Esophagus muscularis mucosa (tissue), 4 donors: ENCODE results near the gene SLCO2A1. TPM values are rescaled to one million over a fixed set of nuclear protein-coding genes. Genes with fewer than 3 reads are reported as not detected.

Source experiments
- DNase-seq: peaks from one replicate; pipeline ENCODE4 v3.0.0-alpha.2; 2017; ENCODE audit errors: extremely low spot score
- H3K27ac ChIP-seq, 4 donors: fragments of 200-600 bp; sonication (generic); replicated peaks in 1 of 4; 1 replicate in 3 of 4; 2 replicates in 1 of 4; pipeline ENCODE4 v1.5.1; 2016 to 2019; ENCODE audit warnings: mild to moderate bottlenecking in 1 of 4
- H3K27me3 ChIP-seq, 4 donors: fragments of 200-600 bp; sonication (generic); one replicate each; pipeline versions ENCODE4 v1.5.1 to v1.6.0; 2016 to 2019
- H3K36me3 ChIP-seq, 4 donors: fragments of 200-600 bp; sonication (generic); one replicate each; pipeline ENCODE4 v1.5.1; 2016 to 2019
- H3K4me1 ChIP-seq, 4 donors: fragments of 200-600 bp; sonication (generic); one replicate each; pipeline ENCODE4 v1.5.1; 2016 to 2019
- H3K4me3 ChIP-seq, 4 donors: fragments of 200-600 bp; sonication (generic); 1 replicate in 2 of 4; 2 replicates in 2 of 4; pipeline ENCODE4 v1.5.1; 2016 to 2019; ENCODE audit warnings: mild to moderate bottlenecking in 4 of 4, moderate library complexity in 1 of 4
- H3K9me3 ChIP-seq, 4 donors: fragments of 200-600 bp; sonication (generic); 1 replicate in 3 of 4; 2 replicates in 1 of 4; pipeline ENCODE4 v1.5.1; 2016 to 2019
- EP300 ChIP-seq: sonication (generic); formaldehyde crosslinking; IDR thresholded peaks from one replicate; pipeline ENCODE4 v1.6.1; 2017; ENCODE audit warnings: antibody characterized with exemption
- POLR2A ChIP-seq: fragments of 450-650 bp; IDR thresholded peaks from one replicate; pipeline ENCODE4 v1.6.1; 2017; ENCODE audit warnings: antibody characterized with exemption, moderate library complexity, mild to moderate bottlenecking, low read depth
- POLR2AphosphoS5 ChIP-seq, 2 donors: sonication (generic); formaldehyde crosslinking; IDR thresholded peaks; one replicate each; pipeline ENCODE4 v1.6.1; 2017; ENCODE audit warnings: antibody characterized with exemption in 2 of 2
- WGBS: methylation state at CpG from one replicate; pipeline ENCODE4 v1.1.5; 2018; 5-methylcytosine and 5-hydroxymethylcytosine counted together
- intact Hi-C: fragments of 100-400 bp; cut with DNase I; formaldehyde crosslinking; loops from one replicate; pipeline ENCODE4 v1.15.1; 2023
- total RNA-seq, 4 donors: library from RNA; depleted of rRNA; stranded (reverse); fragments of >200 nt; gene quantifications; one replicate each; pipeline versions ENCODE4 v1.1.0 to v1.2.1, GENCODE V29; 2016
- TF ChIP-seq, protein P1 (sequence below), 3 experiments: fragments of 200-600 bp in 2 of 3; fragments of 450-650 bp in 1 of 3; sonication (generic) in 2 of 3; IDR thresholded peaks; one replicate each; pipeline ENCODE4 v1.5.1; 2017 to 2019; ENCODE audit warnings: antibody characterized with exemption in 3 of 3, mild to moderate bottlenecking in 2 of 3, moderate library complexity in 1 of 3

The SLCO2A1 gene
- total RNA-seq, 4 donors from 2014 or later, result 8.3 to 17.6 (median 13.8) TPM

DNA sequence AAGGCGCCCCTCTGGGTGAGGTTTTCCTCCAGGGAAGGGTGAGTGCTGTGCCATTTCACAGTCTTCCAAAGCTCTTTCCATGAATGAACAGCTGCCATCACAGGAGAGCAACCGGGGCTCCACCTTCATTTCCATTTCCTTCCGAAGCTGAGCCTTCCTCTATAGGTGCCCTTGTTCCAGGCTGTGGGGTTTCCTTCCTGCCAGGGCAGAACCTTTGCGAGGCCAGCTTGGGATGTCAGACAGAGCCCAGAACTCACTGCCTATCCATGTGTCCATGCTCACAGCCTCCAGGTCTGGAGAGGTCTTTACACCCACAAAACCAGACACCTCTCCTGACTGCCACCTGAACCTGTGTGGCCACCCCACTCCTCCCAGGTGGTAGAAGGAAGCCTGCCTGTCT is 49.2 kb downstream of the SLCO2A1 start:
- no peak overlapping the region for H3K4me3 ChIP-seq
- H3K9me3 ChIP-seq, result no peaks in the 10 kb centered on the region
- TF ChIP-seq POLR2AphosphoS5 (IDR thresholded peaks at IDR 0.05), result no peak
- TF ChIP-seq, protein P1, sequence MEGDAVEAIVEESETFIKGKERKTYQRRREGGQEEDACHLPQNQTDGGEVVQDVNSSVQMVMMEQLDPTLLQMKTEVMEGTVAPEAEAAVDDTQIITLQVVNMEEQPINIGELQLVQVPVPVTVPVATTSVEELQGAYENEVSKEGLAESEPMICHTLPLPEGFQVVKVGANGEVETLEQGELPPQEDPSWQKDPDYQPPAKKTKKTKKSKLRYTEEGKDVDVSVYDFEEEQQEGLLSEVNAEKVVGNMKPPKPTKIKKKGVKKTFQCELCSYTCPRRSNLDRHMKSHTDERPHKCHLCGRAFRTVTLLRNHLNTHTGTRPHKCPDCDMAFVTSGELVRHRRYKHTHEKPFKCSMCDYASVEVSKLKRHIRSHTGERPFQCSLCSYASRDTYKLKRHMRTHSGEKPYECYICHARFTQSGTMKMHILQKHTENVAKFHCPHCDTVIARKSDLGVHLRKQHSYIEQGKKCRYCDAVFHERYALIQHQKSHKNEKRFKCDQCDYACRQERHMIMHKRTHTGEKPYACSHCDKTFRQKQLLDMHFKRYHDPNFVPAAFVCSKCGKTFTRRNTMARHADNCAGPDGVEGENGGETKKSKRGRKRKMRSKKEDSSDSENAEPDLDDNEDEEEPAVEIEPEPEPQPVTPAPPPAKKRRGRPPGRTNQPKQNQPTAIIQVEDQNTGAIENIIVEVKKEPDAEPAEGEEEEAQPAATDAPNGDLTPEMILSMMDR (IDR thresholded peaks at IDR 0.05), result no peak
- no peaks in the 10 kb centered on the region for H3K36me3 ChIP-seq
- intact Hi-C loops, result no loop called here
- no peak overlapping the region for H3K27ac ChIP-seq
- H3K27me3 ChIP-seq, result no peaks in the 10 kb centered on the region
- DNase-seq, result no peak
- H3K4me1 ChIP-seq, result peaks cover 0 to 12% (median 5%) of the 10 kb centered on the region in 4 donors
- WGBS, result 90% methylated on average over 4 of the region's 4 CpGs

DNA sequence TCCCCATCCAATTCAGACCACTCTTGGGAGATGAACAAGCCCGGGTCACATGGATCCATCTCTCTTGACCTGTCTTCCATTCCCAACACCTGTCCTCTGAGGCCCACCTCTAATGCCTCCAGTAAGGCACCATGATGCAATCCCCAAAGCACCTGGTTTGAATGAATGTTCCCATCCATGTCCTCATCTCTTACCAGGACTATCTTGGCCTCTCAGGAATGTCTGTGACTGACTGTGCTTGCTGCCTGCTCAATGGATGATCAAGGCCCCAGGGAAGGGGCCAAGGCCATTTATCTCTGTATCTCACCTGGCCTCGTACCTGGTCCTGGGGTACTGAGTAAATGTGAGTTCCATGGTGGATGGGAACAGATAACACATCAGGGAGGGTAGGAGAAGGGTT is 49.7 kb downstream of the SLCO2A1 start:
- Histone ChIP-seq H3K4me3 (no peak overlapping the region), H3K36me3 (no peaks in the 10 kb centered on the region), H3K9me3 (no peaks in the 10 kb centered on the region), H3K27ac (no peak overlapping the region), H3K27me3 (no peaks in the 10 kb centered on the region), H3K4me1 (peaks cover 0 to 12% (median 5%) of the 10 kb centered on the region in 4 donors)
- intact Hi-C loops, result no loop called here
- DNase-seq, result no peak
- TF ChIP-seq POLR2AphosphoS5 (IDR thresholded peaks at IDR 0.05) (no peak), POLR2A (no peak), EP300 (no peak)
- TF ChIP-seq, protein P1 (IDR thresholded peaks at IDR 0.05), result no peak
- 100% methylated on average over 2 of the region's 2 CpGs for WGBS

DNA sequence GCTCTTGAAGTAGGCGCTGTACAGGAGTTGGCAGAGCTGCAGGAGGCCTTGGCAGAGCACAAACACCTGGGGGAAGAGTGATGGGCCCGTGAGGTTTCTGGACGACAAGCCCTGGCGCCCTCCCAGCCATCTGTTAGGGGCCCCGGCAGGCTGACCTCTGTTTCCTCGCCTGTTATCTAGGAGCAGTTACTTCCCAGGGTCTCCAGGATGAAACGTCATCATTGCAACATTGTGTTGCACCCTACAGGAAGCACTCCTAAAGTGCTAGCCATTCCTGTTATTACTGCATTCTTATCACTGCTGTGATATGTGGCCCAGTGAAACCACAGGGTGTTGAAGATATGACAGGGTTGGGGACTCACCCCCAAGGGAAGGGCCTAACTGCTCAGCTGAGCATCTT is 50.2 kb downstream of the SLCO2A1 start:
- H3K4me1 ChIP-seq, result peaks cover 0 to 12% (median 5%) of the 10 kb centered on the region in 4 donors
- no peaks in the 10 kb centered on the region for H3K36me3 ChIP-seq
- no peaks in the 10 kb centered on the region for H3K27me3 ChIP-seq
- H3K9me3 ChIP-seq, result no peaks in the 10 kb centered on the region
- WGBS, result 70% methylated on average over 5 of the region's 7 CpGs
- no peak for TF ChIP-seq EP300
- TF ChIP-seq POLR2AphosphoS5 (IDR thresholded peaks at IDR 0.05), result no peak
- TF ChIP-seq, protein P1 (IDR thresholded peaks at IDR 0.05), result no peak
- TF ChIP-seq POLR2A, result no peak
- H3K4me3 ChIP-seq, result no peak overlapping the region
- intact Hi-C loops, result no loop called here
- no peak overlapping the region for H3K27ac ChIP-seq
- DNase-seq, result no peak

DNA sequence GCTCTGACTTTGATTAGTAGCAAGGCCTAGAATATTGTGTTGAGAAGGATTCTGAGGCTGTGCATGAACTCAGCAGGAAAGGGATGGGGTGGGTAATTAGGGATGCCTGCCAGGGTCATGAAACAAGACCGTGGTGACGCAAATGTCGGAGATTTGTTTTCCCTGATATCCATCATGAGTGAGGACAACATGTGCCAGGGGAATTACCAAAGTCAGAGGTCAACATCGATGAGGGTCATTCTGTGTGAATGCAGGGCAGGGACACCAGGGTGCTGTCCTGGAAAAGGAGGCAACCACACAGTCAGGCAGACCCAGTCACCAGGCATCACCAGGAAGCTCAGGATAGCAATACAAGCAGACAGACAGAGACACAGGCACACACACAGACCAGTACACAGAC is 52.2 kb downstream of the SLCO2A1 start:
- no peak overlapping the region for H3K4me3 ChIP-seq
- H3K36me3 ChIP-seq, result peaks cover 0 to 10% (median 2%) of the 10 kb centered on the region in 4 donors
- no peaks in the 10 kb centered on the region for H3K27me3 ChIP-seq
- no peak overlapping the region for H3K27ac ChIP-seq
- 73% methylated on average over 4 of the region's 4 CpGs for WGBS
- H3K4me1 ChIP-seq, result peaks cover 0 to 12% (median 5%) of the 10 kb centered on the region in 4 donors
- intact Hi-C loops, result no loop called here
- DNase-seq, result no peak
- TF ChIP-seq POLR2AphosphoS5 (IDR thresholded peaks at IDR 0.05) (no peak), EP300 (no peak), POLR2A (no peak)
- TF ChIP-seq, protein P1 (IDR thresholded peaks at IDR 0.05), result no peak
- no peaks in the 10 kb centered on the region for H3K9me3 ChIP-seq
